ENCODE data around the gene PCDH19.

GRCh38 chrX:100328351-100328750 lies 81.7 kb downstream of the PCDH19 start:
- TF ChIP-seq EZH2phosphoT487 (IDR thresholded peaks at IDR 0.05; ENCODE audit: borderline replicate concordance) (no peak), CTCF (conservative IDR thresholded peaks at IDR 0.05; ENCODE audit: low read length) (no peak)

Data from Loucy (cell line).